A204.1 (cell line): ENCODE measurements around the gene DCAF7.

Source experiments
- FAIRE-seq: peaks from 2 replicates; lab custom pipeline; 2012; peaks lifted over from hg19 to GRCh38; lab: Jason Lieb, UNC

Gene DCAF7

GRCh38 chr17:63589646-63590045, 39.4 kb downstream of the DCAF7 start:
- FAIRE-seq = no peak

- no peak for FAIRE-seq
These were observed 42.5 kb downstream of the DCAF7 start for GRCh38 chr17:63592797-63593196.

GRCh38 chr17:63595132-63595531, 44.9 kb downstream of the DCAF7 start:
- no peak for FAIRE-seq

- FAIRE-seq = no peak
These were observed 46.7 kb downstream of the DCAF7 start for GRCh38 chr17:63596856-63597586.

- no peak for FAIRE-seq
These were observed 48.0 kb downstream of the DCAF7 start for GRCh38 chr17:63598281-63598680.

- FAIRE-seq = no peak
These were observed 50.5 kb downstream of the DCAF7 start, which contains the start of gene TACO1 for GRCh38 chr17:63600569-63601438. Gene TACO1, plus strand, starts transcription at chr17:63600895. Its CDS starts 189 bp downstream, at chr17:63601084.

- no peak for FAIRE-seq
These were observed 51.4 kb downstream of the DCAF7 start for GRCh38 chr17:63601439-63602371.

GRCh38 chr17:63609816-63610573, 59.7 kb downstream of the DCAF7 start:
- no peak for FAIRE-seq

- no peak for FAIRE-seq
These were observed 60.6 kb downstream of the DCAF7 start for GRCh38 chr17:63610854-63611253.

GRCh38 chr17:63611354-63611753, 61.1 kb downstream of the DCAF7 start:
- FAIRE-seq = no peak

- FAIRE-seq = no peak
These were observed 63.4 kb downstream of the DCAF7 start for GRCh38 chr17:63613663-63614062.

GRCh38 chr17:63621229-63621683, 71.0 kb downstream of the DCAF7 start:
- FAIRE-seq = no peak

- FAIRE-seq = peak; percentile 91
These were observed 71.7 kb downstream of the DCAF7 start, which contains the start of gene MAP3K3 for GRCh38 chr17:63621684-63622573. Gene MAP3K3, plus strand, starts transcription at chr17:63622417. Its CDS starts 343 bp downstream, at chr17:63622760.

- FAIRE-seq = no peak
These were observed 72.5 kb downstream of the DCAF7 start for GRCh38 chr17:63622574-63623390.

GRCh38 chr17:63623786-63624530, 73.7 kb downstream of the DCAF7 start:
- no peak for FAIRE-seq

- FAIRE-seq = no peak
These were observed 74.2 kb downstream of the DCAF7 start for GRCh38 chr17:63624531-63624880.

- FAIRE-seq = no peak
These were observed 76.4 kb downstream of the DCAF7 start for GRCh38 chr17:63626551-63627180.

- no peak for FAIRE-seq
These were observed 79.3 kb downstream of the DCAF7 start for GRCh38 chr17:63629627-63630026.
